Transverse colon (tissue), 4 donors: ENCODE measurements around the gene HCFC1. TPM values are rescaled to one million over a fixed set of nuclear protein-coding genes. Genes with fewer than 3 reads are reported as not detected.

Experiments used
- DNase-seq: peaks from one replicate; pipeline ENCODE4 v3.0.0-alpha.2; 2019
- H3K27ac ChIP-seq, 4 donors: fragments of 200-600 bp; sonication (generic); 2 replicates each; pipeline ENCODE4 v1.5.1; 2016 to 2018; ENCODE audit warnings: inconsistent platforms in 4 of 4
- H3K27me3 ChIP-seq: fragments of 200-600 bp; sonication (generic); 2 replicates; pipeline ENCODE4 v1.5.1; 2017; ENCODE audit warnings: inconsistent platforms
- H3K36me3 ChIP-seq, 4 donors: fragments of 200-600 bp; sonication (generic); 2 replicates each; pipeline ENCODE4 v1.5.1; 2017 to 2019; ENCODE audit warnings: inconsistent platforms in 4 of 4
- H3K4me1 ChIP-seq, 4 donors: fragments of 200-600 bp; sonication (generic); 2 replicates each; pipeline ENCODE4 v1.5.1; 2017 to 2020; ENCODE audit warnings: inconsistent platforms in 4 of 4
- H3K4me3 ChIP-seq, 4 donors: fragments of 200-600 bp; sonication (generic); 1 replicate in 1 of 4; 2 replicates in 3 of 4; pipeline versions ENCODE4 v1.5.1 to v1.6.1; 2017 to 2019; ENCODE audit warnings: inconsistent platforms in 4 of 4
- H3K9me3 ChIP-seq, 2 donors: fragments of 200-600 bp; sonication (generic); 2 replicates each; pipeline ENCODE4 v1.5.1; 2017 to 2019; ENCODE audit warnings: inconsistent platforms in 2 of 2
- CTCF ChIP-seq, 5 experiments: fragments of 200-600 bp in 3 of 5; fragments of 450-650 bp in 2 of 5; sonication (generic) in 3 of 5; IDR thresholded peaks; 1 replicate in 2 of 5; 2 replicates in 3 of 5; pipeline ENCODE4 v1.5.1; 2016 to 2017; ENCODE audit warnings: antibody characterized with exemption in 5 of 5, inconsistent platforms in 3 of 5, mild to moderate bottlenecking in 2 of 5, moderate library complexity in 1 of 5
- EP300 ChIP-seq: sonication (generic); formaldehyde crosslinking; IDR thresholded peaks from one replicate; pipeline ENCODE4 v1.6.1; 2017; ENCODE audit warnings: antibody characterized with exemption, low read depth
- POLR2A ChIP-seq: fragments of 450-650 bp; IDR thresholded peaks from one replicate; pipeline ENCODE4 v1.6.1; 2016; ENCODE audit warnings: antibody characterized with exemption, mild to moderate bottlenecking, moderate library complexity
- POLR2AphosphoS5 ChIP-seq, 3 donors: sonication (generic); formaldehyde crosslinking; IDR thresholded peaks; one replicate each; pipeline ENCODE4 v1.6.1; 2016; ENCODE audit warnings: antibody characterized with exemption in 3 of 3
- WGBS, 2 donors: methylation state at CpG; one replicate each; pipeline ENCODE4 v1.1.5; 2018; ENCODE audit warnings: low coverage in 1 of 2; 5-methylcytosine and 5-hydroxymethylcytosine counted together
- in situ Hi-C, 4 donors: fragments of 200-750 bp; cut with MboI; loops; one replicate each; pipeline versions ENCODE4 v1.15.0 to v1.15.1; 2017; ENCODE audit warnings: low sequenced_read_pairs in 3 of 4, low pct_ligation_motif_present in 1 of 4, low pct_unique_long_range_greater_than_20kb in 1 of 4
- intact Hi-C: fragments of 100-400 bp; cut with DNase I; formaldehyde crosslinking; loops from one replicate; pipeline ENCODE4 v1.15.1; 2023; ENCODE audit warnings: low total_unique reads
- total RNA-seq, 4 donors: library from RNA; depleted of rRNA; stranded (reverse); fragments of >200 nt; gene quantifications; one replicate each; pipeline ENCODE4 v1.1.0, GENCODE V29; 2016

HCFC1 gene
- total RNA-seq, 4 donors from 2014 or later = 34.0 to 68.5 (median 49.8) TPM

GRCh38 chrX:153909024-153909979, 62.3 kb downstream of the HCFC1 start:
- in situ Hi-C loops = loop anchor here in 1 of 4 donors (25.0 kb wide), 1 partner anchor 97 kb away; no protein-coding TSS in a partner anchor

GRCh38 chrX:153908219-153908860, 63.3 kb downstream of the HCFC1 start:
- WGBS, 2 donors = 92% methylated on average over 23 of the region's 23 CpGs; no CpG with 5 or more reads in 1 of the 2 donors
- TF ChIP-seq EP300 (no peak), POLR2AphosphoS5 (IDR thresholded peaks at IDR 0.05) (no peak), POLR2A (no peak), CTCF (IDR thresholded peaks at IDR 0.05) (no peak)
- Histone ChIP-seq H3K4me3 (no peak overlapping the region), H3K9me3 (no peaks in the 10 kb centered on the region), H3K27me3 (no peaks in the 10 kb centered on the region), H3K36me3 (no peaks in the 10 kb centered on the region), H3K27ac (no peak overlapping the region), H3K4me1 (peaks cover 0 to 12% (median 2%) of the 10 kb centered on the region in 4 donors)
- intact Hi-C loops = no loop called here
- no peak for DNase-seq
- in situ Hi-C loops = loop anchor here in 1 of 4 donors (25.0 kb wide), 1 partner anchor 96 kb away; no protein-coding TSS in a partner anchor

More at GRCh38 chrX:153909024-153909979, 62.3 kb downstream of the HCFC1 start:
- Histone ChIP-seq H3K36me3 (no peaks in the 10 kb centered on the region), H3K4me3 (no peak overlapping the region), H3K27me3 (no peaks in the 10 kb centered on the region), H3K9me3 (no peaks in the 10 kb centered on the region), H3K4me1 (peaks cover 0 to 3% (median under 1%) of the 10 kb centered on the region in 4 donors), H3K27ac (no peak overlapping the region)
- no peak for DNase-seq
- WGBS, 2 donors = 83% methylated on average over 37 of the region's 37 CpGs; no CpG with 5 or more reads in 1 of the 2 donors
- intact Hi-C loops = no loop called here
- no peak for TF ChIP-seq EP300
- no peak for TF ChIP-seq CTCF (IDR thresholded peaks at IDR 0.05)
- no peak for TF ChIP-seq POLR2A
- no peak for TF ChIP-seq POLR2AphosphoS5 (IDR thresholded peaks at IDR 0.05)

GRCh38 chrX:153907456-153907855, 64.2 kb downstream of the HCFC1 start:
- TF ChIP-seq CTCF (IDR thresholded peaks at IDR 0.05) (no peak), EP300 (no peak), POLR2A (no peak), POLR2AphosphoS5 (IDR thresholded peaks at IDR 0.05) (no peak)
- Histone ChIP-seq H3K4me3 (no peak overlapping the region), H3K27me3 (no peaks in the 10 kb centered on the region), H3K36me3 (no peaks in the 10 kb centered on the region), H3K4me1 (peaks cover 0 to 12% (median 2%) of the 10 kb centered on the region in 4 donors), H3K9me3 (no peaks in the 10 kb centered on the region), H3K27ac (no peak overlapping the region)
- no peak for DNase-seq
- 82% methylated on average over 10 of the region's 12 CpGs; no CpG with 5 or more reads in 1 of the 2 donors for WGBS, 2 donors
- in situ Hi-C loops = loop anchor here in 1 of 4 donors (25.0 kb wide), 1 partner anchor 95 kb away; no protein-coding TSS in a partner anchor
- intact Hi-C loops = no loop called here
